CD4-positive, alpha-beta T cell treated with Interleukin-15 for 1 hour (primary cell): ENCODE results near the gene LRP5.
"Not testable (repeated sequence)": the region's sequence is repeated elsewhere in the genome, so short reads cannot be mapped to it uniquely, and the experiment has no call there.

ENCODE experiments used
- DNase-seq: peaks from one replicate; pipeline ENCODE4 v3.0.0-alpha.2; 2020

The LRP5 gene

DNA sequence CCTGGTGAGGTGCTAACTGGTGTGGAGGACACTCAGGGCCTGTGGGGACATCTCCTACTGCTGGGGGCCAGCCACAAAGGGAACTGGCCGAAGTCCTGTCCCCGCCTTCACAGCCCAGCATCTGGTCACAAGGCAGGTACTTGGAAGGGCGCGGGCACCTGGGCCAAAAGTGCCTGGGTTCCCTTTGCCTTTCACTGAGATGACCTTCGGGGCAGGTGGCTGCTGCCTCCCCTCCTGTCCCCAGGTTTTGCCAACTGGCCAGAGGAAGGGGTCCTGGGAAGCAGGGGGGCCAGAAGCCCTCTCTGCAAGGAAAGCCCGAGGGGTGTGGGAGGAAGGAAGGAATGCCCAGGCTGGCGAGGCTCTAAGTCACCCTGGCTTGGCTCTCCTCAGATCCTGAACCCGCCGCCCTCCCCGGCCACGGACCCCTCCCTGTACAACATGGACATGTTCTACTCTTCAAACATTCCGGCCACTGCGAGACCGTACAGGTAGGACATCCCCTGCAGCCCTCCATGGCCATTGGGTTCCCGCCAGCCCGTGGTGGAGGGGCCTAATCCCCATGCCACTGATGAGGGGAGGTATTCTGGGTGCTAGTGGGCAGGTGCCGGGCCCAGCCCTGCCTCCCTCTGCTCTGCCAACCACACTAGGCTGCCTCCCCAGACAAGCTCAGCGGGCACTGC, 133.8 kb downstream of the LRP5 start:
- no peak for DNase-seq

DNA sequence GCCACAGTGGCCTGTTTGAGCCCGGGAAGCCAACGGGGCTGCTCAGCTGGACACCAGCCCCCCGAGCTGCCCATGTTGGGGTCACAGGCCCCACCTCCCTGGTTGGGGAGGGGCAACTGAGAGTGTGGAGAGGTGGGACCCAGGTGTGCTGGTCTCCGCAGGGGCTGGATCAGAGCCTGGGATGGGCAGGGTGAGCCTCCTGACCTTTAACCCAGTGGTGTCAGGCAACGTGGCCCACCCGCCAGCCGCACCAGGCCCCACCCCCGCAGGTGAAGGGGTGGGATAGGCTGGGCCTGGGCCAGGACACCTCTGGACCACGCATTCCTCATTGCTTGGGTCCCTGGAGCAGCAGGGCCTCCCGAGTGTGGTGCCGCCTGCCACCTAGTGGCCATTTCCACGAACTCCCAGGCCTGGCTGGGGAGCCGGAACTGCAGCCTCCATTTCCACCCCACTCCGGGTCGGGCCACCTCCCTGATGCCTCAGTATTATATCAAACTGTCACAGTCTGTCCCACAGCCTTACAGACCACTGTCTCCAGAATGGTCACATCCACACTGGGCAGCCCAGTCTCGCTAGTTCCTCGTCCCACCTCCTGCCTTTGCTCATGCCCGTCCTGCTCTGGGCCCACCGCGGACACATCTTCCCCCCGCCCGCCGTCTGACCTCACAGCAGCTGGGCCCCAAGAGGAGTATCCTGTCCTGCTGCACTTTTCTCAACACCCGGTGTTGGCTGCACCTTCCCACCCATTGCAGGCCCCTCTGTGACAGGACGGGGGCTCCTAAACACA, 134.8 kb downstream of the LRP5 start:
- DNase-seq, result peak; percentile 74

DNA sequence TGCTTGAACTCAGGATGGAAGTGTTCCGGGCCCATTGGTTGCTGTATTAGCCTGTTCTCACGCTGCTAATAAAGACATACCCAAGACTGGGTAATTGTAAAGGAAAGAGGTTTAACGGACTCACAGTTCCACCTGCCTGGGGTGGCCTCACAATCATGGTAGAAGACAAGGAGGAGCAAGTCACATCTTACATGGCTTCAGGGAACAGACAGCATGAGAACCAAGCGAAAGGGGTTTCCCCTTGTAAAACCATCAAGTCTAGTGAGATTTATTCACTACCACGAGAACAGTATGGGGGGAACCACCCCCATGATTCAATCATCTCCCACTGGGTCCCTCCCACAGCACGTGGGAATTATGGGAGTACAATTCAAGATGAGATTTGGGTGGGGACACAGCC, 135.5 kb downstream of the LRP5 start:
- not testable (repeated sequence) for DNase-seq

DNA sequence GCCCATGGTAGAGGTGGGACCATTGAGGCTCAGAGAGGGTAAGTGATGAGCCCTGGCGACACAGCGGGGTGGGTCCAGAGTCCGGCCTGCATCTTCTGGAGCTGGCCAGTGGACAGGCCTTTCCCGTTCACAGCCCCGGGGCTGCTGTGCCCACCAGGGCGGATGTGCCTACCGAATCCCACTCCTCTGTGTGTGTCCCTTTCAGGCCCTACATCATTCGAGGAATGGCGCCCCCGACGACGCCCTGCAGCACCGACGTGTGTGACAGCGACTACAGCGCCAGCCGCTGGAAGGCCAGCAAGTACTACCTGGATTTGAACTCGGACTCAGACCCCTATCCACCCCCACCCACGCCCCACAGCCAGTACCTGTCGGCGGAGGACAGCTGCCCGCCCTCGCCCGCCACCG, 136.2 kb downstream of the LRP5 start:
- no peak for DNase-seq

DNA sequence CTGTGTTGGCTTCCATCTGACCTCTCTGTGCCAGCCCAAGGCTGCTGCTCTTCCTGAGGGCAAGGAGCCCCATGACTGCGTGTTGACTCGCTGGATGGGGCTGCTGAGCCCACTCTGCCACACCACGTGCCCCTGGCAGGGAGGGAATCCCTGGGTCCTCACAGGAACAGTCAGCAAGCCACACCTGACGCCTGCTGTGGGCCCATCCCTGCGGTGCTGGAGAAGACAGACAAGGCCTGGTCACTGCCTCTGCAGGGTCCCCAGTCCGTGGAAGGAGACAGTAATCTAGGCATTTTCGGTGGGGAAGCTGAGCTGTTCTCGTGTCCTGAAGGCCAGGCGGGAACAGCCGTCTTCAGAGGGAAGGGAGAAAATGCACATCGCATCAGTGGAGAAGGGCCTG, 137.6 kb downstream of the LRP5 start:
- DNase-seq, result no peak

DNA sequence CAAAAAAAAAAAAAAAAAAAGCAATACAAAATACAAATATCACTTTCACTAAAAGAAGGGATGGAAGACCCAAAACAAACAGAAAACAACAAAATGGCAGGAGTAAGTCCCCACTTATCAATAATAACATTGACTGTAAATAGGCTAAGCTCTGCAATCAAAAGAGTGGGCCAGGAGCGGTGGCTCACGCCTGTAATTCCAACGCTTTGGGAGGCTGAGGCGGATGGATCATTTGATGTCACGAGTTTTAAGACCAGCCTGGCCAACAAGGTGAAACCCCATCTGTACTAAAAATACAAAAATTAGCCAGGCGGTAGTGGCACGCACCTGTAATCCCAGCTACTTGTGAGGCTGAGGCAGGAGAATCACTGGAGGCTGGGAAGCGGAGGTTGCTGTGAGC, 138.3 kb downstream of the LRP5 start:
- DNase-seq, result no peak

DNA sequence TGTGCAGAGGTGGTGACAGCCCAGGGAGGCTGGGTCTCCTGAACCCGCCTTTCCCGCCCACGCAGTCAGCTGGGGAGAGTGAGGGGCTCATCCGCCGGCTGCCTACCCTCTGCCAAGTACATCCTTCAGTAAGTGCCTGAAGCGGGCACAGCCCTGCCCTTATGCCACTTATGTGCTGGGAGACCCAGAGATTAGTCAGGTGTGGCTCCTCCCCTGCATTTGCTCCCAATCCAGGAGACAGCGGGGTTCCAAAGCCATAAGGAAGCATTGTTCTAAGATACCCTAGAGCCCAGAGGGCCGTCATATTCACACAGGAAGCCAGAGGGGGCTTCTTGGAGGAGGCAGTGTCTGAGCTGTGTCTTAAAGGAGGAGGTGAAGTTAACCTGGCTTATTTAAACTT, 142.4 kb downstream of the LRP5 start:
- DNase-seq, result no peak

DNA sequence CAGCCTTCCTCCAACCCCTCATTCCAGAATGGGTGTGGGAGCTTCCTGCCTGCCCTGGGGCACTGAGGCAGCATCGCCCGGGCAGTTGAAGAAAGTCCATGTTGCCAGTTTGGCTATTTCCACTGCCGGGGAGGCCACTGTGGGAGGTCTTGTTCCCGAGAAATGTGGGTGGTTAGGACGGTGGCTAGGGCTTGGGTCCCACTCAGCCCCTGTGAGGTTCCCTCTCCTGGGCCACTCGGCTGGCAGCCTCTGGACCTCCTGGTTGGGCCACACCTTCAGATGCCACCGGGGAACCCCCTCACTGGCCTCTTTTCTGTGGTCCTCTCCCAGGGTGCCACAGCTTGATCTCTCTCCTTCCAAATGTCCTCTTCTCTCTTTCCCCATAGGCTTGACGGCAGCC, 143.1 kb downstream of the LRP5 start:
- DNase-seq, result no peak

DNA sequence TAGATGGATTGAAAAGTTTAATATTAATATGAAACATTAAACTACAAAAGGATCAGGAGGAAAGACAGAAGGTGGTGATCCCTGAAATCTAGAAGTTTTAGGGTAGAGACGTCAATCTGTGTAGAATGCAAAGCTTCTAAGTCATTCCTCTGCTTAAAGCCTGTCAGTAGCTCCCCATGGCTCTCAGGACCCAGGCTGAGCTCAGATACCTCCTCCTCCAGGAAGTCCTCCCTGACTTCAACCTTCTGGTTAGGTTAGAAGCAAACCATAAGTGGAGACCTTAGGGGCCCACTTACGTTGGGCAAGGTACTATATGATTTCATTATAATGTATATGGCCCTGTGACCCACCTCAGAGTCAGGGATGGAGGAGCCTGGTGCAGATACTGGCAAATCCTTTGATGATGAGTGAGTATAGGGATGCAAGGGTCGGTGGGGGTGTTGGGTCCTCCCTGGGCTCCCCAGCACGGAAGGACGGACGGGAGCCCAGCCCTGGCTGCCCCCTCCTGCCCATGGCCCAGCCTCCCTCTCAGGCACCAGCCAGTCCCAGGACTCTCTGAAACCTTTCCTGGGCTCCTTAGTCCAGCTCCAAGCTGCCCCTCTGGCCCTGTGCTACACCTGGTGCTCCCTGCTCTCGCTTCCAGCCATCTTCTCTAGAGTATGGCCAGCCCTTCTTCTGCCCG, 145.0 kb downstream of the LRP5 start:
- no peak for DNase-seq

DNA sequence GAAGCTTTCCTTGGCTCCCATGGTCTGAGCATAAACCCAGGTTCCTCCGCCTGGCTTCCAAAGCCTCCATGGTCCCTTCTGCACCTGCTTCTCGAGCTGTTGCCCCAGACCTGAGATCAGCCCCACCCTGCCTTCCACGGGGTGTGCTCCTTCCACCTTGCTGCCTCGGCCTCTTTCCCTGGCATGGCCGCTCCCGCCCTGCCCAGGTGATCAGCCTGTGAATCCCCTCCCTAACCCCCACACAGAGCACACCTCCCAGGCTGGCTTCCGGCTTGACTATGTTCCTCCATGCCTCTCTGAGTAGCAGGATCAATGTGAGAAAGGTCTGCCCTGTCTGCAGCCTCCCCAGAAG, 145.5 kb downstream of the LRP5 start:
- DNase-seq, result no peak

DNA sequence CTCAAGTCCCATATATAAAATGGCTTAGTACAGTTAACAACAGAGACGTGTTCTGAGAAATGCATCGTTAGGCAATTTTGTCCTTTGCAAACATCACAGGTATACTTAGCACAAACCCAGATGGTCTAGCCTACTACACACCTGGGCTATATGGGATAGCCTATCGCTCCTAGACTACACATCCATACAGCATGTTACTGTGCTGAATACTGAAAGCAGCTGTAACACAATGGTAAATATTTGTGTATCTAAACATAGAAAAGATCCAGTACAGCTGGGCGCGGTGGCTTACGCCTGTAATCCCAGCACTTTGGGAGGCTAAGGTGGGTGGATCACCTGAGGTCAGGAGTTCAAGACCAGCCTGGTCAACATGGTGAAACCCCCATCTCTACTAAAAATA, 145.9 kb downstream of the LRP5 start:
- DNase-seq, result not testable (repeated sequence)

DNA sequence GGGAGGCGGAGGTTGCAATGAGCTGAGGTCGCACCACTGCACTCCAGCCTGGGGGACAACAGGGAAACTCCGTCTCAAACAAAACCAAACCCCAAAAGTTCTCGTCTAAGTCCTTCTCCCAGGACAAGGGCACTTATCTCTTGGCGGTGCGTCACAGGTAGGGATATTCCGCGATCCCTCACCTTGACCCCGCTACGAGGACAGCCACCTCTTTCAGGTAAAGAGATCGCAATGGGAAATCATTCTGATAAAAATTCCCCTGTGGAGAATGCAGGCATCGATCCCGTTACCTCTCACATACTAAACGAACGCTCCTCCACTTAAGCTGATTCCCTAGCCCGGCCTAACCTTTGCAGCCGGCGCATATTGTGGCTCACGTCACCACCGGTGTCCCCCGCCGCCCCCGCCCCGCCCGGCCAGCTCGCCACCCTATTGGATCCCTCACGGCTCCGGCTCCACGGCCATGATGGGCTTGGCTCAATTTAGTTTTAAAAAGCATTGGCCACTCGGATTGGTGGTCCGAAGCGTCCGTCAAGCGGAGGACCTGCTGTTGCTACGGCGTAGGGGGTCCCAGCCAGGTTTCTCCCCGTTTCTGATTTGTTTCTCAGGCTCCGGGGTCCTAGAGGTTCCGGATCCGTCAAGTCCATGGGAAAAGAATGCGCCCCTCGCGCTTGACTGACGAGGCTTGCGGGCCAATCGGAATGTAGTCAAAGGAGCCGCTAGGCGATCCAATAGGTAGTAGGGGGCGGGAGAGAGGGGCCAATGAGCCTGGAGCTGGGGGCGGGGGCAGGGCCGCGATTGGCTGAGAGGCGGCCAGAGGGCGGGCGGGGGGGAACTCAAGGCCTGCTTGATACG, 147.7 kb downstream of the LRP5 start:
- peak; percentile 95 for DNase-seq

DNA sequence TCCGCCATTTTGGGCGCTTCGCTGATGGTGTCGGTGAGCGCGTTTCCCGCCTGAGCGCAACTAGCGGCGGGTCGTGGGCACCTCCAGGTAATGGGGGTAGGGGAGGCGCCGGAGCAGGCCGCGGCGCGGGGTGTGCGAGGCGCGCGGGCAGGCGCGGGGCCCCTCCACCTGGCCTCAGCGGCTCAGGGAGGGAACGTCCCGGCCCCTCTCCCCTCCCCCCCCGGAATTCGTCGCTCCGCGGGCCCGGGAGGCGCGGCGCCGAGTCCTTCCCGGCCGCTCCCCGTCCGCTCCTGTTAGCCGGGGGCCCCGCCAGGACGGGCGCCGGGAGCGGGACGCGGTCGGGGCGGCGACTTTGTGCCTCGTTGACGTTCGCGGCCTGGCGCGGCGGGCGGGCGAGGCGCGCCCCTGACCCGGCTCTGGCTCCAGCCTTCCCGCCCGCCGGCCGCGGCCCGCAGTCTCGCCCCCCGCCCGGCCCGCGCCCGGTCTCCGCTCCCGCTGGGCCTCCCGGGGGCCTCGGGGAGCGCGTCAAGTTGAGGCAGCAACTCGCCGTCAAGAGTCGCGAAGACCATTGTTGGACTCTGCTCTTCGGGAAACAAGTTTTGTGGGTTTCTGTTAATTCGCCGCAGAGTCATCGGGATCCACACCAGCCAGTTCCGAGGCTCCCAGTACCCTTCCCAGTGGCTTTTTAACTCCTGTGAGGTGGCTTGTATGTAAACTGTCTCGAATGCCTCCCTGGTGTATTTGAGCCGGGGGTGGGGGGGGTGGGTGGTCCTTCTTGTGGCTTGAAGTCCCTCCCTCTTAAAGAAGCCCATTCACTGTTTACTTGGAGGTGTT, 148.6 kb downstream of the LRP5 start, which contains the start of gene PPP6R3:
Gene PPP6R3, plus strand, starts transcription at position 12 of the 834 bp plus-strand sequence. CDS start 76,913 bp downstream, outside the sequence.
- DNase-seq, result no peak

DNA sequence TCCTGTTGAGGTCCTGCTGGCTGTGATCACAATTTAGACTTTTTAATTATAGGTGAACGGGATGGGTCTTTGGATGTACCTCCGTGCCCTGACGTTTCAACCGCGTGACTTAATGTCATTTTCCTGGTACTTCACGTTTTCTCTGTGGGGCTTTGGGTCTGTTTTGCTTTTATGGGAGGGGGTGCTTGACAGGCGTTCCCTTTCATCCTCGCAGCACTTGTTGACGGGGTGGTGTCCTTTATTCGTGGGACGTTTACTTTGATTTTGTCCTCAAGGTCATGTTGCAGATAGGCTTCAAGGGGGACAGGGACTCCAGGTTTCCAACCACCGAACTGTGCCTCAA, 149.2 kb downstream of the LRP5 start:
- DNase-seq, result no peak

DNA sequence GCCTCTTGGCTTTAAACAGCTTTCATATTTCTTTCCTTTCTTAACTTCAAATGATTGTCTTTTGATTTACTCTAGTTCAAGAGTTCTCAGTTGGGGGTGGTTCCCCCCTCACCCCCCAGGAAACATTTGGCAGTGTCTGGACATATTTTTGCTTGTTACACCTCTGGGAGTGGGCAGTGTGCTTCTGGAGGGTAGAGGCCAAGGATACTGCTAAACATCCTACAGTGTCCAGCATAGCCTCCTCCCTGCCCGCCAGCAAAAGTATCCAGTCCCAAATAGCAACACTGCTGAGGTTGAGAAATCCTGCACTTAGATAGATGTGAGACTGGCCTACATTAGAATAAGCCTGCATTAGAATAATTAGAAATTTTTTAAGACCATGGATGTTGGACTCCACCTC, 151.3 kb downstream of the LRP5 start:
- DNase-seq, result no peak

DNA sequence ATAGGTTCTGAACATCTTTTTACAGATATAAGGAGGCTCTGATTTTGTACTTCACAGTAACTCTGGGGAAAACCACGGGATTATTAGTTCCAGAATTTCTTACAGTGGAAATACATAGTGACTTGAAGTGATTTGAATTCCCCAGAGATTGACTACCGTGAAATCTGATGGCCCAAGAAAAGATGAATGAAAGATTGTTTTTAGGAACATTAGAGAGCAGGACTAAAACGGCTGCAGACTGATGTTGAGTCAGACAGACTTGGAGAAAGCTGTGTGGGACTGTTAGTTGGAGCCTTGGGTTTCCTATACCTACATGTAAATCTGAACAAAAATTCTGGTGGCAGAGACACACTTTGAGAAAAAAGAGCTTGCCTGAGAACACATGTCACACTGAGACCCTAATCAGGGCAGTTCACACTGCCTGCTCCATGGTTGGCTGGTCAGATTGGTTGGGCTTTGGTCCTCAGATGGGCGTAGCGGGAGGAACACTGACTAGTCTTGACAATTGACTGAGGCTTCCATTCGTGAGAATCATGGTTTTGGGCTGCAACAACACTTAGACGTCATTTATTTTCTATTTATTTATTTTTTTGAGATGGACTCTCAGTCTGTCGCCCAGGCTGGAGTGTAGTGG, 154.9 kb downstream of the LRP5 start:
- DNase-seq, result no peak

DNA sequence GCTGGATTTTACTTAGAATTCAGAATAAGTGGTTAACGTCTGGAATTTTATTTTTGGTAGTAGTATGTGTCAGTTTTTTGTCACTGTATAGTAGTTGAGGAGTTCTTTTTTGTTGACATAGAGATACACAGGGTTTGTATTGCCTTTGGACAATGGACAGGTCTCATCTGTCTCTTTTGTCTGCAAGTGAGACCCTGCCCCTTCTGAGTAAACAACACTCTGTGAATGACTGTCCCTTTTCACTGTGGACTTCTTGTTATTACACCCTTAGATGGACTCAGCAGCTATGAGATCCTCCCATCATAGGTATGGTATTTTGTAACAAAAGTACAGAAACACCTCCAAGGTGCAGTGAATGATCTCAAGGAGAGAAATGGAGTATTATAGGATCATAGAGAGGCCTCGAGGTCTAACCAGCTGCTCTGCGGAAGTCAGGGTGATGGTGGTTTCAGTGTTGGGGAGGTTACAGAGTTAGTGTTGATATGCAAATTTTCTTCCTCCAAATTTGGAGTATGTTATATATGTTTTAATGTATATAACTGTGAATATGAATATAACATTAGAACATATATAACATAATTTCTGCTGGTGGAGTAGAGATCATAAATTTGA, 155.9 kb downstream of the LRP5 start:
- DNase-seq, result no peak

DNA sequence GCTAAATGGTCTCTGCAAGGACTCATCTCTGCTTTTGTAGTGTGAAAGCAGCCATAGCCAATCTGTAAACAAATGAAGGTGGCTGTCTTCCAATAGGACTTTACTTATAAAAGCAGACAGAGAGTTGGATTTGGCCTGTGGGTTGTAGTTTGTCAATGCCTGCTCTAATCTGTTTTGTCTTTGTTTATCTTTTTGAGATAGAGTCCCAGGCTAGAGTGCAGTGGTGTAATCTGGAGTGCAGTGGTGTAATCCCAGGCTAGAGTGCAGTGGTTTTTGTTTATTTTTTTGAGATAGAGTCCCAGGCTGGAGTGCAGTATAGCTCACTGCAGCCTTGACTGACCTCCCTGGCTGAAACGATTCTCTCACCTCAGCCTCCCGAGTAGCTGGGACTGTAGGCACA, 156.7 kb downstream of the LRP5 start:
- DNase-seq, result no peak

DNA sequence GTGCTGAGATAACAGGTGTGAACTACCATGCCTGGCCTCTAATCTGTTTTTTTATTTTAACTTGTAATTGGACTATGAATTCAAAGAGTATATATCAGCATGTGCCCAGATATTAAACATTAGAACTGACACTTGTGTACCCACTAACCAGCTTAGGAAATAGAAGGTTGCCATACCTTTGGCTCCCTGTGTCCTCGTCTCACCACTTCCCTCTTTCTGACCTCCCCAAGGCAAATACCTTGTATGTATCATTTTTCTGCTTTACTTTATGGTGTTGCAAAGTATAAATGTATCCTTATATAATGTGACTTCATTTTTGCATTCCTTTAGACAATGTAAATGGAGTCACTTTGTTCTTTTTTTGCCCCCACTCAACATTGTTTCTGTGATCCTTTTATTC, 157.3 kb downstream of the LRP5 start:
- DNase-seq, result no peak

DNA sequence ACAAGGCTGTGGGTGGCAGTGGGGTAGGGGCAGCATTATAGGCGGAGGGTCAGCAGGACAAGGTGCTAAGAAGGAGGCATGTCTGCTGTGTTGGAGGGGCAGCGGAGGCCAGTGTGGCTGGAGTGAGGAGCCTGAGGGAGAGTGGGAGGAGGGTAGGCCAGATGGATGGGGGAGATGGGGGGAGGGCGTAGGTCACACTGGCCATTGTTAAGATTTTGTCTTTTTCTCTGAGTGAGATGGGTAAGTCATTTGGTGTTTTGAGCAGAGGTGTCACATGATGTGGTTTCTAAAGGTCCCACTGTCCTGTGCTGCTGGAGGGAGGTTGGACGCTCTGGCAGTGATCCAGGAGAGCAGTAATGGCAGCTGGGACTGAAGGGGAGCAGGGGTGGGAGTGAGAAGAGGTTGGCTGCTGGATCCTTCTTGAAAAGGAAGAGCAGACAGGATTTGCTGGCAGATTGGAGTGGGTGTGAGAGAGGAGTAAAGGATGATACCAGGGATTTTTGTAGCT, 158.0 kb downstream of the LRP5 start:
- no peak for DNase-seq
